GM18861 (cell line): Measurements from ENCODE around the gene ANGEL2.
A peak's percentile ranks its signal among the peaks of the same experiment; 100 is the strongest.
"Not testable (repeated sequence)": the region's sequence is repeated elsewhere in the genome, so short reads cannot be mapped to it uniquely, and the experiment has no call there.

Experiments used
- ATAC-seq: cut with Tn5 transposase; IDR thresholded peaks from one replicate; pipeline ENCODE4 v1.9.1; 2021; ENCODE audit not compliant: unreplicated experiment

The ANGEL2 gene

GRCh38 chr1:212977781-212978645 lies 37.7 kb downstream of the ANGEL2 start:
- peak; percentile 37 for ATAC-seq

DNA sequence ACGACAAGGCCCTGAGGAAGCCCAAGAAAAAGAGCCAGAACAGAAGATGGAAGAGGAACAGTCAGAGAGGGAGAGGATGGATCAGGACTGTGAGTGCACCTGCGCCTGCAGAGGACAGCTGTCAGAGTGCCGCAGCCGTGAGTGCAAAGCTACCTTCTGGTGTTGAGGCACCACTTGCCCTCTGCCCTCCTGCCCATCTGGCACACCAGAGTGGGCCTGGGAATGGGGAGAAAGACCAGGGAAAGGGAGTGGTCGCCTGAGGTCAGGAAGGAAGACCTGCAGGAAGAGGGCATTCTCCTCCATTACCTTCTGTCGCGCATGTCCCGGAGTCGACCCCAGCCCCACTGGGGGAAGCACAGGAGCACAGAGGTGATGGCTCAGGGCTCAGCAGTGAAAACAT lies 39.1 kb downstream of the ANGEL2 start:
- ATAC-seq: no peak

DNA sequence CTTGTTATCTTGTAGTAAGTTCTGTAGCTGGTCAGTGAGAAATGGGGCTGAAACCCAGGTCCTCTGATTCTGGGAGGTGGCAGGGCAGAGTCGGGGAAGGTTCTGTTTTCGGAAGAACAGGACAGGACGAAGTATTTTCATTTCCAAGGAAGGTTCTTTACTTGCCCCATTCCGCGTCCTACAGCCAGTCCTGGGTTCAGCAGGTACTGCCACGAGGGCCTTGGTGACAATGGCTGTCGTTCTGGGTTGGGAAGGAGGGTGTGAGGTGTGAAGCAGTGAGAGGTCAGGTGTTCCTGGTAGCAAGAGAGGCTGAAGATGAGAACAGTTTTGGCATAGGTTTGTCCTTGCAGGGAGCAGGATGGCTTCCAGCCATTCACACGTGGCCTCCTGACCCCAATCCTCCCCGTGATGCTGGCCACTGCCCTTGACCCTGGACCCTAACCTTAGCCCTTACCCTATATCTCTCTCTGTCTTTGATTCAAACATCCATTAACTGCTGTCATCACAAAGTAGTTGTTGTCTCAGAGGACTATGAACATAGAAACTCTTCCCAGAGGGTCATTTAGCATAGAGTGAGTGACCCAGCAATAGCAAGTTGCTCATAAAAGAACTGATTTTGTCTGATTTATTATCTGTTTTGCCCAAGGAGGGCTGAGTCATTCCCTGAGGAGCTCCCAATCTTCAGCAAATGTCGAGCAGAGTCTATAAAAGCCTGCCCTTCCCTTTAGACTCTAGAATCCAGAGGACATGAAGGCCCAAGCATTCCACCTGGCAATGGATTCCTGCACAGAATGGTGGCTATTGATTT lies 40.4 kb downstream of the ANGEL2 start:
- no peak for ATAC-seq

GRCh38 chr1:212974711-212975110 lies 41.0 kb downstream of the ANGEL2 start:
- ATAC-seq: no peak

- ATAC-seq: no peak
These were observed 41.8 kb downstream of the ANGEL2 start for GRCh38 chr1:212973899-212974298.

- ATAC-seq: no peak
These were observed 42.2 kb downstream of the ANGEL2 start for GRCh38 chr1:212973426-212973825.

DNA sequence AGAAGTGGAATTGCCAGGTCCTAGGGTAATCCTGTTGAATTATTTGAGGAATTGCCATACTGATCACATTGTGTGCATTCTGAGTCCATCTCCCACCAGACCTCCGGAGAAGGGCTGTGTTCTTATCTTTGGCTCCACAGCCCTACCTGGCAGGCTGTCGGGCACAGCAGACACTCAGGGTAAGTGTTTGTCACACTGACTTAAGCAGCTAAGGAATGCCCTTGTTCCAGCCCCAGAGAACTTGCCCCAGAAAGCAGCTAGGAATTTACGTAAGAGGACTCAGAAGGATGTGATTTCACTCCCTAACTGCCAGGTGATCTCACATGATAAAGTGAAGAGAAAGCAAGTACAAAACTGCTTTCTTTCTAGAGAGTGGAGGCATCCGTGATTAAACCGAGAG lies 44.4 kb downstream of the ANGEL2 start:
- no peak for ATAC-seq

GRCh38 chr1:212970085-212970484 lies 45.6 kb downstream of the ANGEL2 start:
- no peak for ATAC-seq

DNA sequence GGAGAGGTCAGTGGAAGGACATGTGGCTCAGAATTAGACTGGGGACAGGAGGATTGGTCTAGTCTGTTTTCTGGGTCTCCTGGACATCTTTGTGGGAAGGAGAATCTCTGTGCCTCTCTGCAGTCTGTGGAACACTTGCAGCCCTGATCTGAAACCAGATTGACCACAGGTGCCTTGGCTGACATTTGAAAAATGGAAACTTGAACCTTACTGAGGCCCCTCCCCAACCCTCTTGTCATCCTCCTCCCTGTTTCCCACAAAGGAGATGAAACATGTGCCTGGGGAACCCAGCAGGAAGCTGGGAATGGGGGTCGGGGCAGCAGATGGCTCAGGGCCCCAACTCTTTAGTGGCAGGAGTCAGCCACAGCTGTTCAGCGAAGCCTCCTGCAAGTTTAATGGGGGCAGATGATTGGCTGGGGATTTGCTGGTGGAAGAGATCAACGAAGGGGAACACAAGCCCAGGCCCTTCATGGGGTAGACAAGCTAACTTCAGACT lies 47.3 kb downstream of the ANGEL2 start:
- ATAC-seq: no peak

GRCh38 chr1:212967801-212968200 lies 47.9 kb downstream of the ANGEL2 start:
- peak; percentile 49 for ATAC-seq

- ATAC-seq: no peak
These were observed 49.1 kb downstream of the ANGEL2 start for GRCh38 chr1:212966616-212967015.

DNA sequence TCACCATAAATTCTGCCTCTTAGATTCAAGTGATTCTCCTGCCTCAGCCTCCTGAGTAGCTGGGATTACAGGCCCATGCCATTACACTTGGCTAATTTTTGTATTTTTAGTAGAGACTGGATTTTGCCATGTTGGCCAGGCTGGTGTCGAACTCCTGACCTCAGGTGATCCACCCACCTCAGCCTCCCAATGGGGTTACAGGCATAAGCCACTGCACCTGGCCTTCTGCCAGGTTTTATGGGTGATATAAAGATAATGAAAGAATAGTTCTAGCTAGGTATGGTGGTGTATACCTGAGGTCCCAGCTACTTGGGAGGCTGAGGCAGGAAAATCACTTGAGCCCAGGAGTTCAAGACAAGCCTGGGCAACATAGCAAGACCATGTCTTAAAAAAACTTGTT lies 50.7 kb downstream of the ANGEL2 start:
- ATAC-seq: not testable (repeated sequence)

- no peak for ATAC-seq
These were observed 51.6 kb downstream of the ANGEL2 start for GRCh38 chr1:212964102-212964501.

GRCh38 chr1:212962509-212962908 lies 53.2 kb downstream of the ANGEL2 start:
- ATAC-seq: no peak

DNA sequence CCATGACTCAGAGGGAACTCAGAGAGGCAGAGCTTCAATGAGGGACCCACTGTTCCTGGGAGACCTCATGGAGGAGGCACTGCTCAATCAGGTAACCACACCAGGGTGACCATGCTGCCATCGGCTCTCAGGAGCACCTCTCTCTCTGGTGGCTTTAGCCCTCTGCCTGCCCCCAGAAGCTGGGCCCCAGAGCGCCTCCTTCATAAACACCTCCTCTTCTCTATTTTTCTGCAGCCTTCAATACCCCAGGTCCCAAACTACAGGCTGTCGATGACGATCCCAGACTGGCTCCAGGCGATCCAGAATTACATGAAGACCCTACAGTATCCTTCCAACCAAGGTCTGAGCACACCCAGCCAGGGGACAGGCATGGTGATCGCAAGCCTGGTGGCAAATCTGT lies 54.7 kb downstream of the ANGEL2 start:
- no peak for ATAC-seq

DNA sequence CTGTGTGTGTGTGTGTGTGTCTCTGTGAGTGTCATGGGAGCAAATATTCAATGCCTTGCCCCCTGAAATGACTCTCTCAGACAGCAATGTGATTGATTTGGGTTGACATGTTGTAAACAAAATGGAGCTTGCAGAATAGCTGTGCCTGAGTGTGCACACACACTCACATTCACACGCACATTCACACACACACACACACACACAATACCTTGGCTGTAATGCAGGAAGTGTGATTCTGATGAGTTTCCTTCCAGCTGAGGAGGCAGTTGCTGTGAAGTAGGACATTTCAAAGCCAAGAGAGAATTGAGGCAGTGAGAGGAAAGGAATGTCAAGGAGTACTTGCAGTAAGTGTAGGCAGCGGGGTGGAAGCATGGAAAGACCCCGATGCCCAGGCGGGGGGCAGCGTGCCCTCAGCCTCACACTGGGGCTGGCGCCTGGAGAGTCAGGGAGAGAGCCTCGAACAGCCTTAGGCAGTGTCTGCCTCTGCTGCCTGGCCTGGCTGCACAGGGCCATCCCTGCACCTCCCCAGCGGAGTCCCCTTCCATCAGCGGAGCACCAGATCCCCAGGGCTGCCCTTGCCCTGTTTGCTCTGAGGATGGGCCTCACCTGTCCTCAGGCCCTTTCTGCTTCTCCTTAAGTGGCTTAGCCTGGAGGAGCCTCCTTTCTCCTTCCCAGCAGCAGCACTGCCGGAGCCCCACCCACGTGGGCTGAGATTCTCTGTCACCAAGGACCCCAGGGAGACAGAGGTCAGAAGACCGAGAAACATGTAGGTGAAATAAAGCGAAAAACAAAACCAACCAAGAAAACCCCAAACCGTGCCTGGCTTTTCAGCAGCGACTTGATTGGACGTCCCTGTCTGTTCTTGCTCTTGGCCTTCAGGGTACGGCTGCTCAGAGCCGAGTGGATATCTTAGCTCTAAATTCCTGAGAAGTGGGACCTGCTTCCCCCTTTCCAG lies 56.1 kb downstream of the ANGEL2 start:
- ATAC-seq: peak; percentile 77

DNA sequence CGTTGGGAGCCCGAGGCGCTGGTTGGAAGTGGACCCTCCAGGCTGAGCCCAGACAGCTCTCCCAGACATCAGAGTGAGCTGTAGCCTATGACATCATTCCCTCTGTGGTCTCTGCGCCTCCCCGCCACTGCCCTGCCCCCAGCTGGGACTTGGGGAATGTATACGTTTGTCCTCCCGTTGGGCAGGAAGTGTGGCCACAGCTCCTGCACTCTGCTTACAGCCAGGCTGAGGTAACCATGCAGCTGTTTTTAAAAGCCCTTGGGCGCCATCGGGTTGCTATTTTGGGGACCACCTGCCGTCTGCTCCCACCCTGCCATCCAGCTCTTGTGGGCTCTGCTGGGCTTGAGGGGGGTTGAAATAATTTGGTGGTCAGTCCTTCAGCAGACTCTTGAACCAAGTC lies 57.5 kb downstream of the ANGEL2 start:
- no peak for ATAC-seq

- ATAC-seq: no peak
These were observed 58.1 kb downstream of the ANGEL2 start for GRCh38 chr1:212957546-212957945.

DNA sequence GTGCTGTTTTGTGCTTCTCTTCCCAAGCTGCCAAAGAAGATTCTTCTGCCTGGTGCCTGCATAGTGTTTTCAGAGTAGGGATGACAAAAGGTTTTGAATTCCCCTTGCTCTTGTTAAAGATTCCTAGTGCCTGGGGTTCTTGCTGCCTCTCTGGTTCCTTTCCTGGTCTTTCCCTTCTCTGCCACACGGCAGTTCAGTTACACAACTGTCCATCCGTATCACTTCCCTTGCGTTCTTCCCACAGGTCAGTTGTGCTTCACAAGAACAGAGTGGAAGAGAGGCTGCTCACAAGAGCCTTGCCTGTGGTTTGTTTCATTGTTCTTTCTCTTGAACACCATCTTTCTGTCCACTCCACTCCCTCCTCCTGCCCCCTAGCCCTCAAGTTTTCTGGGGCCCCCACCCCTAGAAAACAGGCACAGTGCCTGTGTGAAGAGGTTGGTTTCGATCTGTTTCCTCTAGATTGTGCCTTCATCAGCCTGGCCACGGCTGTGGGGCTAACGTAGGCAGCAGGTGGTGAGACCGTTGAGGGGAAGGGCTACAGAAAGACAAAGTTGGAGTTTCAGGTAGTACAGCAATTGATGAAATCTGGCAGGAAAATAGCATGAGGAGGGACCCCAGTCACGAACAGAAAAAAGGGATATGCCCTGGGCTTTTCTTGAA lies 59.6 kb downstream of the ANGEL2 start:
- ATAC-seq: no peak

GRCh38 chr1:212955098-212955497 lies 60.6 kb downstream of the ANGEL2 start:
- ATAC-seq: no peak
